Measurements from ENCODE around the gene CMTM6. TPM values are rescaled to one million over a fixed set of nuclear protein-coding genes. Genes with fewer than 3 reads are reported as not detected.

Gene CMTM6
- total and polyA plus RNA-seq, 10 of the 15 experiments (the other 5 are each of a cell fraction or from before 2014, with no cell fraction given) = 27.1 to 97.3 (median 61.4) TPM

DNA sequence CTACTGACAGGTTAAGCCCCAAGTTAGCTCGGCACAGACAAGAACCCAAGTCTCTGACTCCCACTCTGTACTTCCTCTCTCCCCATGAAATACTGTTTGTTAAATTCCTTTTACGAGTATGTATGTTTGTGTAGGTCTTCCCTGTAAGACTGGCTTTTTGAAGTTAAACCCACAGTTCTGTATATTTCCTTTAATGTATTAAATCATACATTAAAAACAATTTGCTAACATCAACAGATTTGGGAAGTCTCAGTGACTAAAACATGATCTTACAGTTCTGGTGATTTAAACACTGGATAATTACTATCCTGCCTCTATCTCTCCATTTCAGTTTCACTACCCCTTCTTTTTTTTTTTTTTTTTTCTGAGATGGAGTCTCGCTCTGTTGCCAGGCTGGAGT lies 4.4 kb downstream of the CMTM6 start:
- ATAC-seq = no peak
- SMC1A ChIA-PET (ENCODE audit: uncharacterized antibody, unreplicated experiment) = interaction anchor here (0.8 to 6.0 kb wide), 14 partner anchors 10 to 186 kb away, joined by 3 to 61 read pairs (median 4); partner anchors contain the start of gene CNOT10
- H3K79me2 ChIP-seq (ENCODE audit: control insufficient read depth, insufficient read depth, low read length) = peaks cover 21% of the 10 kb centered on the region
- POLR2A ChIA-PET = interaction anchor here (0.7 to 1.8 kb wide), 10 partner anchors 10 to 227 kb away, joined by 3 to 8 read pairs (median 4); partner anchors contain the start of gene DYNC1LI1
- WGBS (ENCODE audit: insufficient coverage, insufficient replicate concordance, low lambda C conversion rate, missing lambda C conversion rate) = 39% methylated on average over 3 of the region's 3 CpGs
- H3K4me1 ChIP-seq (ENCODE audit: control insufficient read depth, insufficient read depth, low read length) = peaks cover 20% of the 10 kb centered on the region
- H3K9ac ChIP-seq (ENCODE audit: control insufficient read depth, insufficient read depth, low read length) = no peak overlapping the region
- no peak overlapping the region for H3K27ac ChIP-seq (ENCODE audit: control insufficient read depth, insufficient read depth)
- no peak overlapping the region for H2AFZ ChIP-seq (ENCODE audit: control insufficient read depth, low read depth, low read length)
- BruUV-seq (replicated peaks) = no TSS peak
- peak overlapping the region; percentile 28 for H3K4me2 ChIP-seq (ENCODE audit: control insufficient read depth, insufficient read depth)
- CTCF ChIA-PET = interaction anchor here (0.6 to 4.7 kb wide), 13 partner anchors 9 to 646 kb away, joined by 3 to 41 read pairs (median 4); no protein-coding TSS in a partner anchor
- H3K4me3 ChIP-seq = peak overlapping the region; percentile 20; the same call in 1 of the 2 replicates
- FAIRE-seq = no peak
- H3K9me3 ChIP-seq (replicated peaks; ENCODE audit: control insufficient read depth, insufficient read depth, low read length) = no peaks in the 10 kb centered on the region
- in situ Hi-C loops (cut with MboI) (no loop called here), intact Hi-C loops (cut with micrococcal nuclease; ENCODE audit: unreplicated experiment) (no loop called here)
- no peaks in the 10 kb centered on the region for H3K36me3 ChIP-seq (ENCODE audit: control insufficient read depth in 2 of 2, insufficient read depth in 2 of 2, low read length in 1 of 2)
- RAD21 ChIA-PET (ENCODE audit: unreplicated experiment) = interaction anchor here (0.7 to 2.1 kb wide), 18 partner anchors 9 to 123 kb away, joined by 3 to 8 read pairs (median 4); no protein-coding TSS in a partner anchor
- no peak for DNase-seq (ENCODE audit: low read depth, low spot score)
- no peaks in the 10 kb centered on the region for H3K27me3 ChIP-seq (replicated peaks in 1 of 2; ENCODE audit: control insufficient read depth in 2 of 2, insufficient read depth in 2 of 2, low read length in 1 of 2)
- no peaks in the 10 kb centered on the region for H4K20me1 ChIP-seq (ENCODE audit: control insufficient read depth, insufficient read depth)
- TF ChIP-seq, protein P1, sequence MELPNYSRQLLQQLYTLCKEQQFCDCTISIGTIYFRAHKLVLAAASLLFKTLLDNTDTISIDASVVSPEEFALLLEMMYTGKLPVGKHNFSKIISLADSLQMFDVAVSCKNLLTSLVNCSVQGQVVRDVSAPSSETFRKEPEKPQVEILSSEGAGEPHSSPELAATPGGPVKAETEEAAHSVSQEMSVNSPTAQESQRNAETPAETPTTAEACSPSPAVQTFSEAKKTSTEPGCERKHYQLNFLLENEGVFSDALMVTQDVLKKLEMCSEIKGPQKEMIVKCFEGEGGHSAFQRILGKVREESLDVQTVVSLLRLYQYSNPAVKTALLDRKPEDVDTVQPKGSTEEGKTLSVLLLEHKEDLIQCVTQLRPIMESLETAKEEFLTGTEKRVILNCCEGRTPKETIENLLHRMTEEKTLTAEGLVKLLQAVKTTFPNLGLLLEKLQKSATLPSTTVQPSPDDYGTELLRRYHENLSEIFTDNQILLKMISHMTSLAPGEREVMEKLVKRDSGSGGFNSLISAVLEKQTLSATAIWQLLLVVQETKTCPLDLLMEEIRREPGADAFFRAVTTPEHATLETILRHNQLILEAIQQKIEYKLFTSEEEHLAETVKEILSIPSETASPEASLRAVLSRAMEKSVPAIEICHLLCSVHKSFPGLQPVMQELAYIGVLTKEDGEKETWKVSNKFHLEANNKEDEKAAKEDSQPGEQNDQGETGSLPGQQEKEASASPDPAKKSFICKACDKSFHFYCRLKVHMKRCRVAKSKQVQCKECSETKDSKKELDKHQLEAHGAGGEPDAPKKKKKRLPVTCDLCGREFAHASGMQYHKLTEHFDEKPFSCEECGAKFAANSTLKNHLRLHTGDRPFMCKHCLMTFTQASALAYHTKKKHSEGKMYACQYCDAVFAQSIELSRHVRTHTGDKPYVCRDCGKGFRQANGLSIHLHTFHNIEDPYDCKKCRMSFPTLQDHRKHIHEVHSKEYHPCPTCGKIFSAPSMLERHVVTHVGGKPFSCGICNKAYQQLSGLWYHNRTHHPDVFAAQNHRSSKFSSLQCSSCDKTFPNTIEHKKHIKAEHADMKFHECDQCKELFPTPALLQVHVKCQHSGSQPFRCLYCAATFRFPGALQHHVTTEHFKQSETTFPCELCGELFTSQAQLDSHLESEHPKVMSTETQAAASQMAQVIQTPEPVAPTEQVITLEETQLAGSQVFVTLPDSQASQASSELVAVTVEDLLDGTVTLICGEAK (IDR thresholded peaks at IDR 0.05; ENCODE audit: borderline replicate concordance) = no peak
- TF ChIP-seq IKZF1 (conservative IDR thresholded peaks at IDR 0.05) (no peak), RFX5 (IDR thresholded peaks at IDR 0.05; ENCODE audit: low read depth, low read length) (no peak), ZBED1 (IDR thresholded peaks at IDR 0.05; ENCODE audit: borderline replicate concordance) (no peak), EED (IDR thresholded peaks at IDR 0.05; ENCODE audit: low read depth) (no peak), RCOR1 (conservative IDR thresholded peaks at IDR 0.05; ENCODE audit: low read depth, low read length) (no peak), CBX5 (IDR thresholded peaks at IDR 0.05; ENCODE audit: low read depth) (no peak), SPI1 (IDR thresholded peaks at IDR 0.05; ENCODE audit: borderline replicate concordance, insufficient read depth, low read depth, low read length) (no peak), ZZZ3 (IDR thresholded peaks at IDR 0.05; ENCODE audit: control insufficient read depth, insufficient read length, low read depth) (no peak)
- TF ChIP-seq, protein P2, sequence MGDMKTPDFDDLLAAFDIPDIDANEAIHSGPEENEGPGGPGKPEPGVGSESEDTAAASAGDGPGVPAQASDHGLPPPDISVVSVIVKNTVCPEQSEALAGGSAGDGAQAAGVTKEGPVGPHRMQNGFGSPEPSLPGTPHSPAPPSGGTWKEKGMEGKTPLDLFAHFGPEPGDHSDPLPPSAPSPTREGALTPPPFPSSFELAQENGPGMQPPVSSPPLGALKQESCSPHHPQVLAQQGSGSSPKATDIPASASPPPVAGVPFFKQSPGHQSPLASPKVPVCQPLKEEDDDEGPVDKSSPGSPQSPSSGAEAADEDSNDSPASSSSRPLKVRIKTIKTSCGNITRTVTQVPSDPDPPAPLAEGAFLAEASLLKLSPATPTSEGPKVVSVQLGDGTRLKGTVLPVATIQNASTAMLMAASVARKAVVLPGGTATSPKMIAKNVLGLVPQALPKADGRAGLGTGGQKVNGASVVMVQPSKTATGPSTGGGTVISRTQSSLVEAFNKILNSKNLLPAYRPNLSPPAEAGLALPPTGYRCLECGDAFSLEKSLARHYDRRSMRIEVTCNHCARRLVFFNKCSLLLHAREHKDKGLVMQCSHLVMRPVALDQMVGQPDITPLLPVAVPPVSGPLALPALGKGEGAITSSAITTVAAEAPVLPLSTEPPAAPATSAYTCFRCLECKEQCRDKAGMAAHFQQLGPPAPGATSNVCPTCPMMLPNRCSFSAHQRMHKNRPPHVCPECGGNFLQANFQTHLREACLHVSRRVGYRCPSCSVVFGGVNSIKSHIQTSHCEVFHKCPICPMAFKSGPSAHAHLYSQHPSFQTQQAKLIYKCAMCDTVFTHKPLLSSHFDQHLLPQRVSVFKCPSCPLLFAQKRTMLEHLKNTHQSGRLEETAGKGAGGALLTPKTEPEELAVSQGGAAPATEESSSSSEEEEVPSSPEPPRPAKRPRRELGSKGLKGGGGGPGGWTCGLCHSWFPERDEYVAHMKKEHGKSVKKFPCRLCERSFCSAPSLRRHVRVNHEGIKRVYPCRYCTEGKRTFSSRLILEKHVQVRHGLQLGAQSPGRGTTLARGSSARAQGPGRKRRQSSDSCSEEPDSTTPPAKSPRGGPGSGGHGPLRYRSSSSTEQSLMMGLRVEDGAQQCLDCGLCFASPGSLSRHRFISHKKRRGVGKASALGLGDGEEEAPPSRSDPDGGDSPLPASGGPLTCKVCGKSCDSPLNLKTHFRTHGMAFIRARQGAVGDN (IDR thresholded peaks at IDR 0.05) = no peak
- TF ChIP-seq, protein P3, sequence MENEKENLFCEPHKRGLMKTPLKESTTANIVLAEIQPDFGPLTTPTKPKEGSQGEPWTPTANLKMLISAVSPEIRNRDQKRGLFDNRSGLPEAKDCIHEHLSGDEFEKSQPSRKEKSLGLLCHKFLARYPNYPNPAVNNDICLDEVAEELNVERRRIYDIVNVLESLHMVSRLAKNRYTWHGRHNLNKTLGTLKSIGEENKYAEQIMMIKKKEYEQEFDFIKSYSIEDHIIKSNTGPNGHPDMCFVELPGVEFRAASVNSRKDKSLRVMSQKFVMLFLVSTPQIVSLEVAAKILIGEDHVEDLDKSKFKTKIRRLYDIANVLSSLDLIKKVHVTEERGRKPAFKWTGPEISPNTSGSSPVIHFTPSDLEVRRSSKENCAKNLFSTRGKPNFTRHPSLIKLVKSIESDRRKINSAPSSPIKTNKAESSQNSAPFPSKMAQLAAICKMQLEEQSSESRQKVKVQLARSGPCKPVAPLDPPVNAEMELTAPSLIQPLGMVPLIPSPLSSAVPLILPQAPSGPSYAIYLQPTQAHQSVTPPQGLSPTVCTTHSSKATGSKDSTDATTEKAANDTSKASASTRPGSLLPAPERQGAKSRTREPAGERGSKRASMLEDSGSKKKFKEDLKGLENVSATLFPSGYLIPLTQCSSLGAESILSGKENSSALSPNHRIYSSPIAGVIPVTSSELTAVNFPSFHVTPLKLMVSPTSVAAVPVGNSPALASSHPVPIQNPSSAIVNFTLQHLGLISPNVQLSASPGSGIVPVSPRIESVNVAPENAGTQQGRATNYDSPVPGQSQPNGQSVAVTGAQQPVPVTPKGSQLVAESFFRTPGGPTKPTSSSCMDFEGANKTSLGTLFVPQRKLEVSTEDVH (IDR thresholded peaks at IDR 0.05; ENCODE audit: low read depth, partially characterized antibody) = no peak
- TF ChIP-seq, protein P4, sequence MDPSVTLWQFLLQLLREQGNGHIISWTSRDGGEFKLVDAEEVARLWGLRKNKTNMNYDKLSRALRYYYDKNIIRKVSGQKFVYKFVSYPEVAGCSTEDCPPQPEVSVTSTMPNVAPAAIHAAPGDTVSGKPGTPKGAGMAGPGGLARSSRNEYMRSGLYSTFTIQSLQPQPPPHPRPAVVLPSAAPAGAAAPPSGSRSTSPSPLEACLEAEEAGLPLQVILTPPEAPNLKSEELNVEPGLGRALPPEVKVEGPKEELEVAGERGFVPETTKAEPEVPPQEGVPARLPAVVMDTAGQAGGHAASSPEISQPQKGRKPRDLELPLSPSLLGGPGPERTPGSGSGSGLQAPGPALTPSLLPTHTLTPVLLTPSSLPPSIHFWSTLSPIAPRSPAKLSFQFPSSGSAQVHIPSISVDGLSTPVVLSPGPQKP (IDR thresholded peaks at IDR 0.05; ENCODE audit: low read depth, low read length) = no peak

All from GM12878 (cell line).